Stimulated activated naive CD4-positive, alpha-beta T cell treated with Interleukin-2 at 50 U/mL for 16 hours (primary cell): ENCODE data around the gene IVD.
"Not testable (repeated sequence)": the region's sequence is repeated elsewhere in the genome, so short reads cannot be mapped to it uniquely, and the experiment has no call there.

Source experiments
- DNase-seq: peaks from one replicate; lab custom pipeline; 2025; lab: John Stamatoyannopoulos, UW

IVD gene

GRCh38 chr15:40439461-40439959 lies 33.9 kb downstream of the IVD start:
- DNase-seq = no peak

- DNase-seq = peak; percentile 21
These were observed 34.6 kb downstream of the IVD start for GRCh38 chr15:40439960-40440742.

- peak; percentile 94 for DNase-seq
These were observed 35.4 kb downstream of the IVD start, which contains the start of gene BAHD1 for GRCh38 chr15:40440743-40441564. TSS of gene BAHD1 (plus strand) at chr15:40440953. CDS start at chr15:40458465, 17,512 bp downstream.

GRCh38 chr15:40441565-40442531 lies 36.3 kb downstream of the IVD start:
- no peak for DNase-seq

GRCh38 chr15:40443255-40443654 lies 37.7 kb downstream of the IVD start:
- DNase-seq = no peak

- DNase-seq = no peak
These were observed 38.3 kb downstream of the IVD start for GRCh38 chr15:40443846-40444245.

GRCh38 chr15:40444736-40445135 lies 39.1 kb downstream of the IVD start:
- DNase-seq = no peak

GRCh38 chr15:40445421-40445922 lies 39.9 kb downstream of the IVD start:
- no peak for DNase-seq

- no peak for DNase-seq
These were observed 40.5 kb downstream of the IVD start for GRCh38 chr15:40446144-40446543.

GRCh38 chr15:40448354-40448753 lies 42.8 kb downstream of the IVD start:
- no peak for DNase-seq

- no peak for DNase-seq
These were observed 43.7 kb downstream of the IVD start for GRCh38 chr15:40449275-40449674.

GRCh38 chr15:40450047-40450446 lies 44.5 kb downstream of the IVD start:
- DNase-seq = no peak

GRCh38 chr15:40451527-40452158 lies 46.0 kb downstream of the IVD start:
- no peak for DNase-seq

GRCh38 chr15:40452296-40453090 lies 46.9 kb downstream of the IVD start:
- no peak for DNase-seq

GRCh38 chr15:40453941-40454340 lies 48.3 kb downstream of the IVD start:
- not testable (repeated sequence) for DNase-seq

GRCh38 chr15:40454904-40455391 lies 49.4 kb downstream of the IVD start:
- no peak for DNase-seq

GRCh38 chr15:40456299-40456712 lies 50.7 kb downstream of the IVD start:
- no peak for DNase-seq

- DNase-seq = no peak
These were observed 51.1 kb downstream of the IVD start for GRCh38 chr15:40456738-40457137.

GRCh38 chr15:40458495-40459371 lies 53.1 kb downstream of the IVD start:
- DNase-seq = no peak
